RWPE2 (cell line): ENCODE results near the gene ZNF12.
A peak's percentile ranks its signal among the peaks of the same experiment; 100 is the strongest.

ENCODE experiments used
- ATAC-seq: fragments of 200-7000 bp; cut with Tn5 transposase; 3 replicates; pipeline ENCODE4 v1.9.1; 2021; ENCODE audit warnings: low read depth
- DNase-seq: peaks from one replicate; pipeline ENCODE4 v3.0.0-alpha.2; 2020; ENCODE audit warnings: low spot score
- H3K27ac ChIP-seq: fragments of 450-650 bp; 2 replicates; pipeline ENCODE4 v1.5.1; 2017; ENCODE audit warnings: mild to moderate bottlenecking; ENCODE audit not compliant: poor library complexity, severe bottlenecking
- H3K27me3 ChIP-seq: fragments of 250-450 bp; sonication (Bioruptor Pico); 2 replicates; pipeline ENCODE4 v1.5.1; 2021; ENCODE audit warnings: mild to moderate bottlenecking, moderate library complexity; ENCODE audit not compliant: insufficient read depth, poor library complexity, severe bottlenecking
- H3K36me3 ChIP-seq: fragments of 250-450 bp; sonication (Bioruptor Pico); 2 replicates; pipeline ENCODE4 v1.5.1; 2020; ENCODE audit warnings: low read depth, mild to moderate bottlenecking, moderate library complexity
- H3K4me1 ChIP-seq: fragments of 250-450 bp; sonication (Bioruptor Pico); 2 replicates; pipeline ENCODE4 v1.5.1; 2021; ENCODE audit warnings: mild to moderate bottlenecking, moderate library complexity; ENCODE audit not compliant: insufficient read depth, poor library complexity, severe bottlenecking
- H3K4me3 ChIP-seq: fragments of 250-450 bp; sonication (Bioruptor Pico); 2 replicates; pipeline ENCODE4 v1.5.1; 2021; ENCODE audit warnings: mild to moderate bottlenecking, moderate library complexity; ENCODE audit not compliant: severe bottlenecking
- H3K9me3 ChIP-seq: fragments of 250-450 bp; sonication (Bioruptor Pico); 2 replicates; pipeline ENCODE4 v1.5.1; 2021; ENCODE audit warnings: mild to moderate bottlenecking, moderate library complexity; ENCODE audit not compliant: severe bottlenecking
- TF ChIP-seq, protein P1 (sequence below): fragments of 450-650 bp; IDR thresholded peaks from one replicate; pipeline ENCODE4 v1.5.1; 2017; ENCODE audit warnings: mild to moderate bottlenecking, moderate library complexity; ENCODE audit not compliant: poor library complexity, severe bottlenecking

Gene ZNF12

DNA sequence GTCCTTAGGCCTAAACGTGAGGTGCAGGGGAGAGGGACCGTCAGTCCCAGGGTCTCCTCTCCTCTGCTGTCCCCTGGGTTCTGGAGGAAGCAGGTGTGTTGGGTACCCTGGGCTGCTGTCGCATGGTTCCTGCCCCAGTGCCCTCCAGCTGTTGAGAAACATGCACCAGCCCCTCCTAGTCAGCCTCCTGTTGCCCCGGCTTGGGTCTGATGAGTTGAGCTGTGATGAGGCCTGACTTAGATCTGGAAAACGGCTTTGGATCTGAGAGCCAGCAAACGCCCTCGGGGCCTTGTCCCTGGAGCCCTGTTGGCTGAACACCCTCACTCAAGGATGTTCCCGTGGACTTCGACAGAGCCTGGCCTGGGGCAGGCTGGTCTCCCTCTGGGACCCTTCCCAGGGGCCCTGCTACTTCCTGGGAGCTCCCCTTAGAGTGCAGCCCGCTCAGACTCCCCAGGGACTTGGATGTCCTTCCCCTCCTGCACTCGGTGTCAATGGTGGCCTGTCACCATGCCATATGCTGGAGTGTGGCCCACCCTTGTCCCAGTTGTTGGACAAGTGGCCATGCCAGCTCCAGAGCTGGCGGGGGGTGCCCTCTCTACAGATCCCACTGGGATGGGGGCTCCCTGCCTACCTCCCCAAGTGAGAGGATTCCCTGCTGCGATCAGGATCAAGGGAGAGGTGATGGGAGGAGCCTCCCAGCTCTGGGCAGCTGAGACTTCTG, 57.3 kb downstream of the ZNF12 start:
- Histone ChIP-seq H3K4me1 (no peaks in the 10 kb centered on the region), H3K27me3 (no peaks in the 10 kb centered on the region), H3K9me3 (no peaks in the 10 kb centered on the region), H3K4me3 (no peak overlapping the region), H3K36me3 (peaks cover 16% of the 10 kb centered on the region), H3K27ac (no peak overlapping the region)
- DNase-seq: peak; percentile 51
- TF ChIP-seq, protein P1, sequence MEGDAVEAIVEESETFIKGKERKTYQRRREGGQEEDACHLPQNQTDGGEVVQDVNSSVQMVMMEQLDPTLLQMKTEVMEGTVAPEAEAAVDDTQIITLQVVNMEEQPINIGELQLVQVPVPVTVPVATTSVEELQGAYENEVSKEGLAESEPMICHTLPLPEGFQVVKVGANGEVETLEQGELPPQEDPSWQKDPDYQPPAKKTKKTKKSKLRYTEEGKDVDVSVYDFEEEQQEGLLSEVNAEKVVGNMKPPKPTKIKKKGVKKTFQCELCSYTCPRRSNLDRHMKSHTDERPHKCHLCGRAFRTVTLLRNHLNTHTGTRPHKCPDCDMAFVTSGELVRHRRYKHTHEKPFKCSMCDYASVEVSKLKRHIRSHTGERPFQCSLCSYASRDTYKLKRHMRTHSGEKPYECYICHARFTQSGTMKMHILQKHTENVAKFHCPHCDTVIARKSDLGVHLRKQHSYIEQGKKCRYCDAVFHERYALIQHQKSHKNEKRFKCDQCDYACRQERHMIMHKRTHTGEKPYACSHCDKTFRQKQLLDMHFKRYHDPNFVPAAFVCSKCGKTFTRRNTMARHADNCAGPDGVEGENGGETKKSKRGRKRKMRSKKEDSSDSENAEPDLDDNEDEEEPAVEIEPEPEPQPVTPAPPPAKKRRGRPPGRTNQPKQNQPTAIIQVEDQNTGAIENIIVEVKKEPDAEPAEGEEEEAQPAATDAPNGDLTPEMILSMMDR: no peak
- no peak for ATAC-seq

DNA sequence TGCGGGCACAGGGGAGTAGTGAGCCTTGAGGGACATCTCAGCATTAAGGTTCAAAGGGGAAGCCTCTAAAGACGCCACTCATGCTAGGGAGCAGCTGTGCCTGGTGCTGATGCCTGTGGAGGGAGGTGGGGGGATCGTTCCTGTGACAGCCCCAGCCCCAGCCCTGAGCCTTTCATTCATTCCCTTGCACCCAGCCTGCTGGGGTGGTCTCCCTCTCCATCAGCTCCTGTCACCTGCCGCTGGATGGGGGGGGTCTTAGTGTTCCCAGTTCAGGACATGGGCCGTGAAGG, 58.0 kb downstream of the ZNF12 start:
- ATAC-seq (no peak), DNase-seq (peak; percentile 32)
- Histone ChIP-seq H3K4me3 (no peak overlapping the region), H3K9me3 (no peaks in the 10 kb centered on the region), H3K27ac (no peak overlapping the region), H3K4me1 (no peaks in the 10 kb centered on the region), H3K36me3 (peaks cover 22% of the 10 kb centered on the region), H3K27me3 (no peaks in the 10 kb centered on the region)
- TF ChIP-seq, protein P1: no peak

DNA sequence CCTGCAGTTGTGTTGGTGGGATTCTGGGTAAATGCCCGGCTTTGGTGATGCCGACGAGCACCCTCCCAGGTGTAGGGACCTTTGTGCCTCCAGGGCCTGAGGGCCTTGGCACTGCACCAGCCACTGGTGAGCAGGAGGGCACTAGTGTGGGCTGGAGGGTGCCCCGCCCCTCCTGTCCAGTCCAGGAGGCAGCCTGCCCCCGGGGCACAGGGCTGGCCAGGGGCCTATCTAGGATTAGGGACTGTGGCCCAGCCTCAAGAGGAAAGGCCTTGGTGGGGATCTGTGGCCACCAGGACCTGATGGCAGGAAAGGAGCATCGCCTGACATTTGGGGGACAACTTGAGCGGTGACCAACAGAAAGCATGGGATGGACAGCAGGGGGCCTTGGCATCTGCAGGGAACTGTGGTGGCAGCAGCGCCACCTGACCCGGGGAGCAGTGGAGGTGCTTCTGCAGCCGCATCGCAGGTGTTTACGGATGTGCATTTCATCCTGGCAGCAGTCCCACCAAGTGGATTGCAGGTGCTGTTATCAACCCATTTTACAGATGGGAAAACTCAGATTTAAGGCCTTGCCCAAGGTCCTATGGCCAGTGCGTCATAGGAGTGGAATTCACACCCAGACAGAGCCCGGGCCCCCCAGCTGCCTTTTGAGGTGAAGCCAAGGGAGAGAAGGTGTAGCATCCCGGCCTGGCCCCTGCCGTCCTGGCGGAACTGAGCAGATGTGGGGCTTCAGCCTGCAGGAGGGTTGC, 58.5 kb downstream of the ZNF12 start:
- peaks cover 24% of the 10 kb centered on the region for H3K36me3 ChIP-seq
- ATAC-seq (no peak), DNase-seq (peak; percentile 51)
- H3K27me3 ChIP-seq: no peaks in the 10 kb centered on the region
- TF ChIP-seq, protein P1: no peak
- H3K4me1 ChIP-seq: no peaks in the 10 kb centered on the region
- no peaks in the 10 kb centered on the region for H3K9me3 ChIP-seq
- no peak overlapping the region for H3K27ac ChIP-seq
- H3K4me3 ChIP-seq: no peak overlapping the region

DNA sequence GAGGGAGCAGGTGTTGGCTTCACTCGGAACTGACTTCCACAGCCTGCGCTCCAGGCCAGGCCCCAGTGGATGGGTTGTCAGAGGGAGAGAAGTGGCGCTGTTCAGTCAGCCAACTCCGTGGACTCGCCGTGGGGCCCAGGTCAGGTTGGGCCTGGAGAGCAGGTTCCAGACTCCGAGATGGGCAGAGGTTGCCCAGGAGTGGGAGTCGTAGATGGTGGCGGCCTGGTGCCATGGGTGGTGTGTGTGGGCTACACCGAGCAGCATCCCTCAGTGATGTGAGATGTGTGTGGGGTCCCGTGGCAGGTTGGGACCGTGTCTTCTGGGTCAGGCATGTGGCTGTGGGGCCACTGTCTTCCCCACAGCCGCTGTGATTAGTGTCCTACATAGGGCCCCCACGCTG, 59.2 kb downstream of the ZNF12 start:
- H3K4me1 ChIP-seq: no peaks in the 10 kb centered on the region
- no peak for DNase-seq
- ATAC-seq: no peak
- peaks cover 24% of the 10 kb centered on the region for H3K36me3 ChIP-seq
- TF ChIP-seq, protein P1: no peak
- no peak overlapping the region for H3K4me3 ChIP-seq
- H3K9me3 ChIP-seq: no peaks in the 10 kb centered on the region
- no peak overlapping the region for H3K27ac ChIP-seq
- no peaks in the 10 kb centered on the region for H3K27me3 ChIP-seq

DNA sequence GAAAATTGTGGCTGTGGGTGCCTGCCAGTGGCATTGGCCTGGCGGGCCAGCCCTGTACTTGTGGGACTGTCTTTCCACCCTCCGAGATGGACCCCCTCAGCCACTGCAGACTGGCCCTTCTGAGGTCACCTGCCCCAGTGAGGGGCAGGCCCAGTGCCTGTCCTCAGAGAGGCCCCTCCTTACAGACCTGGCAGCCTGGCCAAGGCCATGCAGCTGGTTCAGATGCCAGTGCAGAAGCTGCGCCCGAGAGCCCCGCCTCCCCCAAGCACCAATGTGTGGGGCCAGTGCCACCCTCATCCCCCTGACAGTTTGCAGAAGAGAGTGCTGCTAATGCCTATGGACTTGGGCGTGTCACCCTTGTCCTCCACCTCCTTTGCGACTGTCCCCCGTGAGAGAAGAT, 59.7 kb downstream of the ZNF12 start:
- Histone ChIP-seq H3K27me3 (no peaks in the 10 kb centered on the region), H3K36me3 (peaks cover 28% of the 10 kb centered on the region), H3K27ac (no peak overlapping the region), H3K9me3 (no peaks in the 10 kb centered on the region), H3K4me1 (no peaks in the 10 kb centered on the region), H3K4me3 (no peak overlapping the region)
- ATAC-seq (no peak), DNase-seq (no peak)
- TF ChIP-seq, protein P1: no peak
